GM21576 (cell line): ENCODE results near the gene BCAR1.
"Not testable (repeated sequence)": the region's sequence is repeated elsewhere in the genome, so short reads cannot be mapped to it uniquely, and the experiment has no call there.

Experiments
- ATAC-seq: cut with Tn5 transposase; IDR thresholded peaks from one replicate; pipeline ENCODE4 v1.9.1; 2021; ENCODE audit warnings: mild to moderate bottlenecking, moderate library complexity; ENCODE audit not compliant: unreplicated experiment

Gene BCAR1

DNA sequence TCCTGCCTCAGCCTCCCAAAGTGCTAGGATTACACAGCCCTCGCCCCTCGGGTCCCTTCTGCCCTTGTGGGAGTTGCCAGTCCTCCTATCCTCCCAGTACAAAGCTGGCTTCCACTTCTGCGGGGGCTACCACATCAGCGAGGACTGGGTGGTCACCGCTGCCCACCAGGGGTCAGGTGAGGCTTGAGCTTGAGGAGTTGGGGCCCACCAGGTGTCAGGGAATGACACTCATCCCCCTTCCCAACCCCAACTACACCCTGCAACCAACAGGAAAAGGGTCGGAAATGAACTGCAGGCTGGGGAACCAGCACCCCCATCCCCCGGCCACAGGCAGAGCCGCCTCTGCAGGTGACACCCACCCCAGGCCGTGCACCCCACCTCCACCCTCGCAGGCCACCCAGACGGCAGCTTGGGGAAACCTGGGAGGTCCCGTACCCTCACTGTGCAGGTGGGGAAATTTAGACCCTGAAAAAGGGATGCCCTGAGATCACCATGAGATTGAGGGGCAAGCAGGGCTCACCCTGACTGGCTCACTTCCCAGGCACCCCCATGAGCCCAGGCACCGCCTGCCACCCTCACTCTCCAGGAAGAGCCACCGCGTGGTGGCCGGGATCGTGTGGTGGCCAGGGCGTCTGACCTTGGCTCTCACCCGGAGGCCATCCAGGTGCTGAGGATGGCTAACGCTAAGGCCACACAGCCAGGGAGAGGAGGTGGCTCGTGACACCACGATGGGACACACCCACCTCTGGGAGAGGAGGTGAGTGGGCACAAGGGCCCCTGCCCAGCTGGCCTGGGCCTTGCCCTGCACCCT is 24.7 kb downstream of the BCAR1 start:
- no peak for ATAC-seq

DNA sequence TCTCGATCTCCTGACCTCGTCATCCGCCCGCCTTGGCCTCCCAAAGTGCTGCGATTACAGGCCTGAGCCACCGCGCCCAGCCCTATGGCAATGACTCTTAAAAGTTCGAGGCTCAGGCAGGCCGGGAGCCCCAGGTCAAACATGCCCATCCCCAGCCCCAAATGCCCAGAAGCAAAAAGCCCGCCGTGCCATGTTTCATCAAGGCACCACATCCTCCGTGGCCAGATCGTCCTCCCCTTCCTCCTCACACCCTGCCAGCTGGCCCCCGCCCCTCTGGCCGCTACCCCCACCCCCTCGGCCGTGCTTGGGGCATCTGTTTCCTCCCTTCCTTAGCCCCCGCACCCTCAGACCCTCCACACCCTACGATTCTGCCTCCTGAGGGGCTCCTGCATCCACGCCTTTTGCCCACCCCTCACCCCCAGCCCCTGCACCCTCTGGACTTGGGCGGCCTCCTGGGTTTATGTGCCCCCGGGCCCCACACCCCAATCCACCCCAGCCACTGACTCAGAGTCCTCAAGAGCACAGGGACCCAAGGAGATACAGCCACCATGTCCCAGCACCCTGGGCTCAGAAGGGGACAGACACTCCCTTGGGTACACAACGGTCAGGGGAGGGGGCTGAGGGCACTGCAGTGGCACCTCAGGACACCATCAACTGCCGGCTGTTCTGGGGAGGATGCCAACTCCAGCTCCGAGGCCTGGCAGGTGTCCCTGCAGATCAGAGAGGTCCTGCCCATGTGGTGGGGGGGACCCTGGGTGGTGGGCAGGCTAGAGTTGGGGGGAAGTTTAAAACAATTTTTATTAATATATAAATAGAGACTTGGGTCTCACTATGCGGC is 25.5 kb downstream of the BCAR1 start:
- ATAC-seq: no peak

DNA sequence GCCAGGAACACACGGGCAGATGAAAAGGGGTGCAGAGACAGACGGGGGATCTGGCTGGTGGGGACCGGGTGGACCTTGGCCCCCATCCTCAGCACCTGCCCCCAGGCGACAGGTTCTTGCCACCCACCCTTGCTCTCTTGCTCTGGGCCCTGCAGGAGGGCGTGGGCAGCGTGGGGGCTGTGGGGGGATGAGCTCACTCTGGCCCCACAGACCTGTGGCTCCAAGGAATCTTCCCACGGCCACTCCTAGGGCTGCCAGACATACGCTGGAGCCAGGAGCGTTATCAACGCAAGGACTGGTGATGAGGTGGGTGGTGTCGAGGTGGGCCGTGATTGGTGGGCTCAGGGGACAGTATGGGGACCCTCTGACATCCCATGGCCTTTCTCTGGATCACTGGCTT is 26.3 kb downstream of the BCAR1 start:
- no peak for ATAC-seq

DNA sequence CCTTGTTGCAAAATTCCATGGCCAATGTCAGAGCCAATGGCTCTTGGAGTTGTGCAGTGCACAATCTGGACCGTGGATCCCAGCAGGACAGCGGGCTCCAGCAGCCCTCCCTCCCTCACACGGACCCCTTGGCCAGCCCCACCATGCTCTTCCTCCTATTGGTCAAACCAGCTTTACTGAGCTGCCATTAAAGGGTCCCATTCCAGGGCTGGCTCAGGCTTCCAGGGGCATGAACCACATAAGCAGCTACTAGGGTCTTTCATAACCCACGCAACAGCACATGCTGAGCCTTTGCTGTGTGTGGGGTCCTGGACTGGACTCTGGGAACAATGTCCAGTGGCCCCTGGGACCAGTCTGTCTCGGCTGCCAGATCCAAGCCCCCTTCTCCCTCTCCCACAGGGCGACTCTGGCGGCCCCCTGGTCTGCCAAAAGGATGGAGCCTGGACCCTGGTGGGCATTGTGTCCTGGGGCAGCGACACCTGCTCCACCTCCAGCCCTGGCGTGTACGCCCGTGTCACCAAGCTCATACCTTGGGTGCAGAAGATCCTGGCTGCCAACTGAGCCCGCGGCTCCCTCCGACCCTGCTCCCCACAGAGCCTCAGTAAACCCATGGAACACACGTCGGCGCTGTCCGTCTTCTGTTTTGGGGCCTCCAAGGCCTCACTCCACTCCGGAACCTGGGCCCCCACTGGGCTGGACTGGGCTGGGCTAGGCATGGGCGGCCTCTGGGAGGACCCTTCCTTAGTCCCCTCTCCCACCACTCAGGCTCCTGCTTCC is 26.9 kb downstream of the BCAR1 start:
- no peak for ATAC-seq

DNA sequence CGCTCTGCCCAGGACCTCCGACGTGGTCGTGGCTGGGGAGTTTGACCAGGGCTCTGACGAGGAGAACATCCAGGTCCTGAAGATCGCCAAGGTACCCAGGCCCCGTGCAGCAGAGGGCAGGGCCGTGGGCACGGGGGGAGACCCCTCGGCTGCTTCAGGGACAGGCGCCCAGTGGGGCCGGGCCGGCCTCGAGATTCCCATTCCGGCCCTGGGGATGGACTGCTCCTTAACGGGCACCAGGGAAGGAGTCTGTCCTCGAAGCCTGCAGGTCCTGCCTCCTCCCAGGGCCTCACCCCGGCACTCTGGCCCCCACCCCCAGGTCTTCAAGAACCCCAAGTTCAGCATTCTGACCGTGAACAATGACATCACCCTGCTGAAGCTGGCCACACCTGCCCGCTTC is 28.3 kb downstream of the BCAR1 start:
- not testable (repeated sequence) for ATAC-seq

DNA sequence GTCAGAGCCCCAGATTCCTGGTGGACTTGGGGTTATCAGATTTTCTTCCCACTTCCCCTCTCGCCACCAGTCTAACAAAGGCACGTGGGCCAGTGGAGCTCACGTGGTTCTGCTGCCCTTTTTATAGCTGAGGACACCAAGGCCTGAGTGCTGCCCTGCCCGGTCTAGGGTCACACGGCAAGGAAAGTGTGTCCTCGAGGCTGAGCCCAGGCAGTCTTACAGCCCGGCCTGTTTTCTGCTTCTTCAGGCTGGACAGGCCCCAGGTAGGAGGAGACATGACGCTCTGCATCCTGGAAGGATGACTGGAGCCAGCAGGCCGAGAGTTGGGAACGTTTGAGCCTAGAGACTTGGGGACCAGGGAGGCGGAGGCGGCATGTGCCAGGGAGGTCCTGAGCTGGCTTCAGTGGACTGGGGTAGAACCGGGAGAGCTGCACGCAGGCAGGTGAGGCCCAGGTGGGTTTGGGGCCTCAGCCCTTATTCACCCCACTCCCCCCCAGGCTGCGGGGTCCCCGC is 29.1 kb downstream of the BCAR1 start:
- ATAC-seq: no peak

DNA sequence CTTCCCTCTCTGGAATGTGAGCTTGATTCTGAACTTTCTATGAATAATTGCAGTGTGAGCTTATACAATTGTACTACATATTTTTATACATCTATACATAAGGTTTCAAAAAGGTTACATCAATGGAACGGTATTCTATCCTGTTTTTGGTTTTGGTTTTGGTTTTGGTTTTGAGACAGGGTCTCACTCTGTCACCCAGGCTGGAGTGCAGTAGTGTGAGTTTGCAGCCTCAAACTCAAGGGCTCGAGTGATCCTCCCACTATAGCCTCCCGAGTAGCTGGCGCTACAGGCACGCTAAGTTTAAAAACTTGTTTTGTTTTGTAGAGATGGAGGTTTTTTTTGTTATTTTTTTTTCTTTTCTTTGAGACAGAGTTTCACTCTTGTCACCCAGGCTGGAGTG is 31.6 kb downstream of the BCAR1 start:
- peak; percentile 54 for ATAC-seq

DNA sequence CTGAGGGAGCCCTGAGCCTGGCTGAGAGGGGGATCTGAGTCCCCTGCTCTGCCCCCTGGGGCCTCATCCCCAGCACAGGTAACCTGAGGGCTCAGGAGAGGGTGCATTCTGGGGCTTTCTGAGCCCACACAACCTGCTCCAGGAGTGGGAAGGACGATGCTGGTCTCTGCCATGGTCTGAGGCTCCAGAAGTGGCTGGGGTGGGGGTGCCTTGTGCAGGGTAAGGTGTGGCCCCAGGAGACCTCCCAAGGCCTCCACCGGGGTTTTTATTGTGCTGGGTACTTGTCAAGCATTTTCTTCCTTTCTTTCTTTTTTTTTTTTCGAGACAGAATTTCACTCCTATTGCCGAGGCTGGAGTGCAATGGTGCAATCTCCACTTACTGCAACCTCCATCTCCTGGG is 32.3 kb downstream of the BCAR1 start:
- ATAC-seq: no peak

DNA sequence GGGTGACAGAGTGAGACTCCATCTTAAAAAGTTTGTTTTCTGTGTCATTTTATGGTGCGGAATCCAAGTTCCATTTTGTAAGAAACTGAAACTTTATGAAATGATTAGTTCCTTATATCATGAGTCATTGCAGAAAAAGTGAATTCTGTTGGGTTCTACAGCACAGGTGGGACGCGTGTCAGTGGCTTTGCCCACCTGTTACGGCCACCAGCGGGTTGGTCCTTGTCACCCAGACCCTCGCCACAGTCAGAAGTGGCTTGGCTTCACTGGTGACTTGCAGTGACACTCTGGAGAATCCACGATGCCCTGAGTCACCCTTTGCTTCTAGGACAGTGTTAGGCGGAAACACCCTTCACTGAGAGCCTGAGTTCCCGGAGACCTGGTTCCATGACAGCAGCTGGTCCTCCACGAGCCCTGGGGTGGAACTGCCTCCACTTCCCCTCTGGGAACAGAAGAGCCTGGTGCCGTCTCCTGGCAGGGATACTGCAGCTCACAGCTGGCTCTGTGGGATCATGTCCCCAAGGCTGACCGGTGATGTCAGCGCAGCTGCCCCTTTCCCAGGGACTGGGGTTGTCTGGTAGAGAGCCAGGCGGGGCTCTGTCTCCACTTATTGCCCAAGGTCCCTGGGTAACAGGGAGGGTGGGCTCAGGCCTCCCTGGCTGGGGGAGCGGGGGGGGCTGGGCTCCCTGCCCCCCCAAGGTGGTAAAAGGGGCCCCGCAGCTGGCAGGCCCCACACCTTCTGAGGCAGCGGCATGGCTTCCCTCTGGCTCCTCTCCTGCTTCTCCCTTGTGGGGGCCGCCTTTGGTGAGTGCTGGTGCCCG is 33.0 kb downstream of the BCAR1 start, which contains the start of gene CTRB1:
Gene CTRB1, plus strand, starts transcription at position 733 of the 821 bp plus-strand sequence. Its CDS starts 20 bp downstream, at position 753.
- peak; percentile 62 for ATAC-seq

DNA sequence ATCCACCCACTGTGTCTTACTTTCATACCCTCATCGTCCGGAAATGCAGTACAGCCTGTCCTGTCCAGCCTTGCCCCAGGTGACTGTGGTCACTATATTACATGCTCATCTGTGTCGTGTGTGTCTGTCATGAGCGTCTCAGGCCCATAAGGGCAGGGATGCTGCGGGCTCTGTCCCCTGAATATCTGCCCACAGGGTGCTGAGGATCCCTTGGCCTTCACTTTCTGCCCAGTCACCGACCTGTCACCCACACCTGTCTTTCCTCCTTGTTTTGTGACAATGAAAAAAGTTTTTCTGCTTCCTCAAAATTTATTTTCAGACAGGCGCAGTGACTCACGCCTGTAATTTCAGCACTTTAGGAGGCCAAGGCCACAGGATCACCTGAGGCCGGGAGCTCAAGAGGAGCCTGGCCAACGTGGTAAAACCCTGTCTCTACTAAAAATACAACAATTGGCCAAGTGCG is 34.0 kb downstream of the BCAR1 start:
- ATAC-seq: no peak

DNA sequence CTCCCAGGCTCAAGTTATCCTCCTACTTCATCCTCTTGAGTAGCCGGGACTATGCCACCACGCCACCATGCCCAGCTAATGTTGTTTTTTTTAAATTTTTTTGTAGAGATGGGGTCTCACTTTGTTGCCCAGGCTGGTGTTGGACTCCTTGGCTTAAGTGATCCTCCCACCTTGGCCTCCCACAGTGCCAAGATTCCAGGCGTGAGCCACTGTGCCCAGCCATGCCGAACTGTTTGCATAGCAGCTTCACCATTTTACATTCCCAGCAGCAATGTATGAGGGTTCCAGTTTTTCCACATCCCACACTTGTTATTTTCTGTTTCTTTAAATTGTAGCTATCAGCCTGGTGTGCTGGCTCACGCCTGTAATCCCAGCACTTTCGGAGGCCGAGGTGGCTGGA is 34.8 kb downstream of the BCAR1 start:
- no peak for ATAC-seq

DNA sequence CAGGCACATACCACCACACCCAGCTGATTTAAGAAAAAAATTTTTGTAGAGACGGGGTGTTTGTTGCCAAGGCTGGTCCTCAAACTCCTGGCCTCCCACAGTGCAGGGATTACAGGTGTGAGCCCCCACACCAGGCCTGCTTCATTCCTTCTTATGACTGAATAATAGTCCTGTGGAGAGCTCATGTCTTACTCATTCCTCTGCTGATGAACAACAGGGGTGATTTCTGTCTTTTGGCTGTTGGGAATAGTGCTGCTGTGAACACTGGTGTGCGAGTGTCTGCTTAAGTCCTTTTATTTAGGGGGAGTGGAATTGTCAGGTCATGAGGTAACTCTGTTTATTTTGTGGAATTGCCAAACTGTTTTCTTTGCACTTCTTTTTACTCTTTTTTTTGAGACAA is 35.3 kb downstream of the BCAR1 start:
- no peak for ATAC-seq

DNA sequence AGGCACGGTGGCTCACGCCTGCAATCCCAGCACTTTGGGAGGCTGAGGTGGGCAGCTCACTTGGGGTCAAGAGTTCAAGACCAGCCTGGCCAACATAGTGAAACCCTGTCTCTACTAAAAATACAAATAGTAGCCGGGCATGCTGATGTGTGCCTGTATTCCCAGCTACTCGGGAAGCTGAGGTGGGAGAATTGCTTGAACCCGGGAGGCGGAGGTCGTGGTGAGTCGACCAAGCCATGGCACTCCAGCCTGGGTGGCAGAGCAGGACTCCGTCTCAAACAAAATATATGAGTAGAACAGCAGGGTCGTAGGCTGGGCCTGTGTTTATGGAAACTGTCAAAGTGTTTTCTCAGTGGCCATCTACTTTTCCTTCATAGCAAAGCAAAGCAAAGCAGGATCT is 40.1 kb downstream of the BCAR1 start:
- ATAC-seq: not testable (repeated sequence)

DNA sequence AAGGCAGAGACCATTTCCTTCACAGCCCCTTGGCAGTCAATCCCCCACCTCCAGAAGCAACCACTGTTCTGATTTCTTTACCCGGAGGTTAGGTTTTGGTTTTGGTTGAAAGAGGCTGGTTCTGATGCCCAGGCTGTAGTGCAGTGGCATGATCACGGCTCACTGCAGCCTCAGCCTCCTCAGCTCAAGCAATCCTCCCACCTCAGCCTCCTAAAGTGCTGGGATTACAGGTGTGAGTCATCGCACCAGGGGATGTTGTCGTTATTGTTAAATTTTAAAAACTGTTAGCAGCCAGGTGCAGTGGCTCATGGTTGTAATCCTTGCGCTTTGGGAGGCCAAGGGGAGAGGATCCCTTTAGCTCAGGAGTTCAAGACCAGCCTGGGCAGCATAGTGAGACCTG is 41.5 kb downstream of the BCAR1 start:
- no peak for ATAC-seq

DNA sequence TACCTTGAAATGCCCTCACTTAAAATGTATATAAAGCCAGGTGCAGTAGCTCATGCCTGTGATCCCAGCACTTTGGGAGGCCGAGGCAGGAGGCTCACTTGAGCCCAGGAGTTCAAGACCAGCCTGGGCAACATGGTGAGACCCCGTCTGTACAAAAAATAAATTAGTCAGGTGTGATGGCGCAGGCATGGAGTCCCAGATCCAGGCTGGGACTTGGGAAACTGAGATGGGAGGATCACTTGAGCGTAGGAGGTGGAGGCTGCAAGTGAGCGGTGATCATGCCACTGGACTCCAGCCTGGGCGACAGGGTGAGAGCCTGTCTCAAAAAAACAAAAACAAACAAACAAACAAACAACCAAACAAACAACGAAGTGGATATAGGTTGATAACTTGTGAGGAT is 41.9 kb downstream of the BCAR1 start:
- not testable (repeated sequence) for ATAC-seq

DNA sequence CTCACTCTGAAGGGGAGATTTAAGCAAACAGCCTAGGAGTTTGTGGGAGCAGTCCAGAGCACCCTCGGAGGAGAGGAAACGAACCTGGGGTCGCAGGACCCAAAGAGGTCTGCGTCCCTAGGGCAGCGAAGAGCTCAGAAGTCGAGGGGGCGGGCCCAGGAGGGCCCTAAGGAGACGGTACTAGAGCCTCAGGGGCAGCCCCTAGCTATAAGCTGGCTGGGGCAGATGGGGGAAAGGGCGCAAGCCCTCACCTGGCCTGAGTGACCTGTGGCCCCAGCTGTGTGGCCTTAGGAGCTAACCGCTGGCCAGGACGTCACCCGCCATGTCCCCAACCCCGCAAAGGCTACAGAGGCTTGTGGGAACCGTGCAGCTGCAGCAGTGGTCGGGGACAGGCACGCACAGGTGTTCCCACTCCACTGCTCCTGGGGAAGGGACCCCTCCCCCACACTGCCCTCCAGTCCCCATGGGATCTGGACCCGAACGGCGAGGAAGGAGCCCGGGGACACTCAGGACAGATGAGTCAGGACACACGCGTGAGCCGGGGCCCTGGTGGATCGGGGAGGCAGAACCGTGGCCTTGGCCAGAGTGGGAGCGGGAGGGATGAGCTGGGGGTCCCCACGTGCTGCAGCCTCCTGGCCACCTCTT is 42.4 kb downstream of the BCAR1 start:
- ATAC-seq: no peak

DNA sequence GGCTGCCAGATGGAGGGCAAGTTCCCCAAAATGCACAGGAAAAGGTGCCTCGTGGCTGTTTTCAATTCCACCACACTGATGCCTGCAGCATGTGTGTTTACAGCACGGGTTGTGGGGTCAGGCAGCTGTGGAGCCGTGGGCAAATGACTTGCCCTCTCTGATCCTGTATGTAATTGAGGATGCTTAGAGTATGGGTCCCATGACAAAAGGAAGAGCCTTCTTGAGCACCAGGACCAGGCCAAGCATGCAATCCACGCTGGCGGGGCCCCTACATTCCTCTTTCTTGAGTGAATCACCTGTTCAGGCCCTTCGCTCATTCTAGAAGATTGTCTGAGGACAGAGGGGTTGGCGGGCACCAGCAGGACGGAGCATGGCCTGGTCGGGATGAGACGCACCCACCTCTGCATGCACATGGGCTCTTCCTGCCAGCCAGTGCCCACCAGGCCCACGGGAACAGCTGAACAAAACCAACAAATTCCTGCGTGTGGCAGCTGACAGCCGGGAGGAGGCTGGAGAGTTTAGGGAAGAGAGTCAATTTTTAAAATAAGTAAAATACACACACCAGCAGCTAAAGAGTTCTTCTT is 43.1 kb downstream of the BCAR1 start:
- no peak for ATAC-seq

DNA sequence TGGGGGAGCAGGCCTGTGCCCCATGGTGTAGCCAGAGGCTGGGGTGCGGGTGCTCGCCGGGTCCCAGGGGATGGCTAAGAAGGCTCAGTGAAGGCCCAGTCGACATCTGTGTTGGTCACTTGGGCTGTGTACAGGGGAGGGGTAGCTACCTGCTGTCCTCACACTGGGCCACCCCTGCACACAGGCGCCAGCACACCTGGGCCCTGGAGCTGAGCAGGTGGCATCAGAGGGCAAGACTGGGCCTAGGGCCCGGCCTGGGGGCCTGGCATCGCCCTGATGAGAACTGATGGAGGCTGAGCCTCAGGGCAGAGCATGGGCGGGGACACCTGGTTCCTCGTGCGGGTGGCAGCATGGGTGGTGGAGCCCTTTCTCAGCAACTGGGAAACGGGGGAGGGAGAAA is 43.6 kb downstream of the BCAR1 start:
- ATAC-seq: no peak

DNA sequence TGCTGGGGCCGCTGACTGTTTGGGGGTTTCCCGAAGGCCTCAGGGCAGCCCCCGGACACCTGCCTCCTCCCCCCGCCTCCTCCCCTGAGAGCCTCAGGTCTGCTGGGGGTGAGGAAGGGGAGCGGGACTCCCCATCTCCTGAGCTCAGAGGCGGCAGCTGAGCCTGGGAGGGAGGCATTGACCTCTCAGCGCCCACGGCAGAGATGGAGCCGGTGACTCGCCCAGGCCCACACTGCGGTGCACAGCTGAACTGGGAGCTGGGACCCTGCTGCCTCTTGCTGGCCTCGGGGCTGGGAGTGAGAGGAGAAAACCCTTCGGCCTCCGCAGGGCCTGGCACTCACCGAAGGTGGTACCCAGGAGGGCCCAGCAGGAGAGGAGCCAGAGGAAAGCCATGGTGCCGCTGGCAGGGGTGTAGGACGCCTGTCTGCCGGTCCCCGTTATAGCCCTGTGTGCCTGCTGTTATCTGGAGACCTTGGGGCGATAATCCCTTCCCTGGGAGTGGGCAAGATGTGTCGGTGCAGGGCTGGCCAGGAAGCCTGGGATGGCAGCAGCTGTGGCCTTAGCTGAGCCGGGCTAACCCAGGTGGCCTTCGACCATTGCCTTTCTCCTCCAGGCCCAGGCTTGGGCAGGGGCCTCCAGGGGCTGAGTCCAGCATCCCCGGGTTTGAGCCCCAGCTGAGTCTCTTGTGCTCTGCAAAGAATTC is 44.5 kb downstream of the BCAR1 start, which contains the start of gene CTRB2:
Gene CTRB2, minus strand, starts transcription at position 413 of the 703 bp plus-strand sequence. Its CDS starts 20 bp downstream, at position 393.
- ATAC-seq: no peak
